ENCODE measurements around the gene SLC12A7.

Gene SLC12A7

GRCh38 chr5:1156033-1156753 is 44.3 kb upstream of the SLC12A7 start:
- H3K27ac ChIP-seq: no peak overlapping the region
- TF ChIP-seq CTCF (conservative IDR thresholded peaks at IDR 0.05): no peak
- no peak for TF ChIP-seq ZFX (IDR thresholded peaks at IDR 0.05)

- TF ChIP-seq ZFX (IDR thresholded peaks at IDR 0.05) (no peak), CTCF (conservative IDR thresholded peaks at IDR 0.05) (no peak)
- H3K27ac ChIP-seq: no peak overlapping the region
These were observed 43.5 kb upstream of the SLC12A7 start for GRCh38 chr5:1155191-1156032.

- H3K27ac ChIP-seq: peak overlapping the region; percentile 81
- TF ChIP-seq ZFX (IDR thresholded peaks at IDR 0.05) (no peak), CTCF (conservative IDR thresholded peaks at IDR 0.05) (no peak)
These were observed 41.6 kb upstream of the SLC12A7 start for GRCh38 chr5:1153428-1153827.

GRCh38 chr5:1152771-1153282 is 41.0 kb upstream of the SLC12A7 start:
- TF ChIP-seq ZFX (IDR thresholded peaks at IDR 0.05) (no peak), CTCF (conservative IDR thresholded peaks at IDR 0.05) (no peak)
- peak overlapping the region; percentile 81 for H3K27ac ChIP-seq

GRCh38 chr5:1152156-1152555 is 40.3 kb upstream of the SLC12A7 start:
- H3K27ac ChIP-seq: peak overlapping the region; percentile 81
- TF ChIP-seq CTCF (conservative IDR thresholded peaks at IDR 0.05) (no peak), ZFX (IDR thresholded peaks at IDR 0.05) (no peak)

GRCh38 chr5:1151316-1151715 is 39.5 kb upstream of the SLC12A7 start:
- TF ChIP-seq CTCF (conservative IDR thresholded peaks at IDR 0.05) (no peak), ZFX (IDR thresholded peaks at IDR 0.05) (no peak)

GRCh38 chr5:1150866-1151265 is 39.0 kb upstream of the SLC12A7 start:
- TF ChIP-seq ZFX (IDR thresholded peaks at IDR 0.05) (no peak), CTCF (conservative IDR thresholded peaks at IDR 0.05) (no peak)
- H3K27ac ChIP-seq: peak overlapping the region; percentile 81; the same call in 1 of the 2 replicates

More at GRCh38 chr5:1151316-1151715, 39.5 kb upstream of the SLC12A7 start:
- peak overlapping the region; percentile 81; the same call in 1 of the 2 replicates for H3K27ac ChIP-seq
